Prostate gland (tissue), 2 donors: ENCODE measurements around the gene APOC1.

ENCODE experiments used
- POLR2A ChIP-seq: fragments of 450-650 bp; IDR thresholded peaks from one replicate; pipeline ENCODE4 v1.6.1; 2016; ENCODE audit warnings: antibody characterized with exemption, mild to moderate bottlenecking
- POLR2AphosphoS5 ChIP-seq: sonication (generic); formaldehyde crosslinking; IDR thresholded peaks from one replicate; pipeline ENCODE4 v1.6.1; 2017; ENCODE audit warnings: antibody characterized with exemption
- TF ChIP-seq, protein P1 (sequence below), 4 experiments: fragments of 200-600 bp in 2 of 4; fragments of 450-650 bp in 2 of 4; sonication (generic) in 2 of 4; IDR thresholded peaks; 1 replicate in 3 of 4; 2 replicates in 1 of 4; pipeline ENCODE4 v1.5.1; 2016 to 2019; ENCODE audit warnings: antibody characterized with exemption in 4 of 4, mild to moderate bottlenecking in 2 of 4, moderate library complexity in 2 of 4

DNA sequence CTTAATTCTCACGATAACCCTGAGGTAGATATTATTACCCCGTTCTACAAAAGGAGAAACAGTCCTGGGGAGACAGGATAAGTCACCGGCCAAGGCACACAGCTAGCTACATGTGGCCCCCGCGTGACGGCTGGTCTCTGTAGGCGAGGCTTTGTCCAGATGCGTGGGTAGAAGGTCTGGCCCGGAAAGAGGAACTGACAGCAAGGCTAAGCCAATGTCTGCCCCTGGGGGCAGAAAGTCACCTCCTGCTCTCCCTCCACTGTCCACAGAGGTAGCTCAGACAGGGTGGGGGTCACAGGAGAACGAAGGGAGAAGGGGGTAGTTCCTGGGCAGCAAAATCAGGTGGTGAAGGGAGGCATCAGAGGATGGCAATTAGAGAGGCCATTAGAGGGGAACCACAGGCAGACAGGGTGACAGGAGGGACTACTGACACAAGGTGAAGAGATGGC lies 29.4 kb downstream of the APOC1 start:
- TF ChIP-seq POLR2AphosphoS5 (no peak), POLR2A (no peak)
- TF ChIP-seq, protein P1, sequence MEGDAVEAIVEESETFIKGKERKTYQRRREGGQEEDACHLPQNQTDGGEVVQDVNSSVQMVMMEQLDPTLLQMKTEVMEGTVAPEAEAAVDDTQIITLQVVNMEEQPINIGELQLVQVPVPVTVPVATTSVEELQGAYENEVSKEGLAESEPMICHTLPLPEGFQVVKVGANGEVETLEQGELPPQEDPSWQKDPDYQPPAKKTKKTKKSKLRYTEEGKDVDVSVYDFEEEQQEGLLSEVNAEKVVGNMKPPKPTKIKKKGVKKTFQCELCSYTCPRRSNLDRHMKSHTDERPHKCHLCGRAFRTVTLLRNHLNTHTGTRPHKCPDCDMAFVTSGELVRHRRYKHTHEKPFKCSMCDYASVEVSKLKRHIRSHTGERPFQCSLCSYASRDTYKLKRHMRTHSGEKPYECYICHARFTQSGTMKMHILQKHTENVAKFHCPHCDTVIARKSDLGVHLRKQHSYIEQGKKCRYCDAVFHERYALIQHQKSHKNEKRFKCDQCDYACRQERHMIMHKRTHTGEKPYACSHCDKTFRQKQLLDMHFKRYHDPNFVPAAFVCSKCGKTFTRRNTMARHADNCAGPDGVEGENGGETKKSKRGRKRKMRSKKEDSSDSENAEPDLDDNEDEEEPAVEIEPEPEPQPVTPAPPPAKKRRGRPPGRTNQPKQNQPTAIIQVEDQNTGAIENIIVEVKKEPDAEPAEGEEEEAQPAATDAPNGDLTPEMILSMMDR (IDR thresholded peaks at IDR 0.05), result no peak
